ENCODE results near the gene C8G. TPM values are rescaled to one million over a fixed set of nuclear protein-coding genes. Genes with fewer than 3 reads are reported as not detected.

Gene C8G
- total RNA-seq, 1 experiment from 2014 or later = 2.9 TPM

- ATAC-seq (peak; percentile 36), DNase-seq (ENCODE audit: low read depth, low spot score) (no peak)
- CTCF ChIA-PET = interaction anchor here (1.5 kb wide), 1 partner anchor 59 kb away, joined by 7 read pairs; the partner anchor contains the start of gene AJM1
- no TSS peak for BruUV-seq (replicated peaks)
- in situ Hi-C loops (cut with HindIII; ENCODE audit: low pct_unique_long_range_greater_than_20kb, low sequenced_read_pairs) (no loop called here), intact Hi-C loops (cut with micrococcal nuclease; ENCODE audit: unreplicated experiment) (no loop called here)
- Histone ChIP-seq H3K4me3 (ENCODE audit: low read depth in 2 of 2, low read length in 2 of 2) (peak overlapping the region in 1 of 2 experiments; percentile 19; a peak in 2 of 4 replicates), H3K27ac (ENCODE audit: low read length) (peak overlapping the region; percentile 97), H3K9me3 (ENCODE audit: control insufficient read depth, insufficient read depth, low read depth, low read length) (no peaks in the 10 kb centered on the region), H3K4me1 (ENCODE audit: control insufficient read depth, insufficient read depth, low read length) (peaks cover 49% of the 10 kb centered on the region), H3K27me3 (ENCODE audit: control insufficient read depth, insufficient read depth, low read length) (no peaks in the 10 kb centered on the region), H3K36me3 (ENCODE audit: control insufficient read depth, insufficient read depth, low read length) (peaks cover 6% of the 10 kb centered on the region; the same call in 1 of the 2 replicates)
- TF ChIP-seq POLR2AphosphoS5 (IDR thresholded peaks at IDR 0.05; ENCODE audit: low read depth, low read length) = 0 out of 2 replicates have a peak, but pooled peaks have one; percentile 3
- TF ChIP-seq REST (IDR thresholded peaks at IDR 0.05; ENCODE audit: insufficient read depth in 1 of 2, low read depth in 2 of 2, low read length in 1 of 2) = no peak
- POLR2A ChIA-PET = interaction anchor here (0.5 to 0.6 kb wide), 2 partner anchors 18 to 22 kb away, joined by 6 to 10 read pairs; no protein-coding TSS in a partner anchor
These were observed 44.0 kb upstream of the C8G start for GRCh38 chr9:136900988-136901515.

GRCh38 chr9:136901516-136902258, 43.4 kb upstream of the C8G start:
- BruUV-seq (replicated peaks) = no TSS peak
- Histone ChIP-seq H3K4me3 (ENCODE audit: low read depth in 2 of 2, low read length in 2 of 2) (peak overlapping the region in 1 of 2 experiments; percentile 19; a peak in 2 of 4 replicates), H3K27me3 (ENCODE audit: control insufficient read depth, insufficient read depth, low read length) (no peaks in the 10 kb centered on the region), H3K36me3 (ENCODE audit: control insufficient read depth, insufficient read depth, low read length) (peaks cover 8% of the 10 kb centered on the region; the same call in 1 of the 2 replicates), H3K27ac (ENCODE audit: low read length) (peak overlapping the region; percentile 97), H3K9me3 (ENCODE audit: control insufficient read depth, insufficient read depth, low read depth, low read length) (no peaks in the 10 kb centered on the region), H3K4me1 (ENCODE audit: control insufficient read depth, insufficient read depth, low read length) (peaks cover 49% of the 10 kb centered on the region)
- DNase-seq (ENCODE audit: low read depth, low spot score) (no peak), ATAC-seq (peak; percentile 74)
- POLR2A ChIA-PET = interaction anchor here (0.5 kb wide), 1 partner anchor 23 kb away, joined by 6 read pairs; no protein-coding TSS in a partner anchor
- intact Hi-C loops (cut with micrococcal nuclease; ENCODE audit: unreplicated experiment) (no loop called here), in situ Hi-C loops (cut with HindIII; ENCODE audit: low pct_unique_long_range_greater_than_20kb, low sequenced_read_pairs) (no loop called here)
- CTCF ChIA-PET = interaction anchor here (1.5 kb wide), 1 partner anchor 60 kb away, joined by 7 read pairs; the partner anchor contains the start of gene AJM1
- TF ChIP-seq POLR2AphosphoS5 (IDR thresholded peaks at IDR 0.05; ENCODE audit: low read depth, low read length) (peak; percentile 44; the same call in 1 of the 2 replicates), TCF7L2 (IDR thresholded peaks at IDR 0.05; ENCODE audit: low read depth, low read length) (no peak)

GRCh38 chr9:136902259-136902821, 42.7 kb upstream of the C8G start:
- no TSS peak for BruUV-seq (replicated peaks)
- ChIA-PET CTCF (interaction anchor here (1.5 kb wide), 1 partner anchor 60 kb away, joined by 7 read pairs; the partner anchor contains the start of gene AJM1), POLR2A (no interaction called here)
- TF ChIP-seq POLR2AphosphoS5 (IDR thresholded peaks at IDR 0.05; ENCODE audit: low read depth, low read length) (peak; percentile 76), TCF7L2 (IDR thresholded peaks at IDR 0.05; ENCODE audit: low read depth, low read length) (peak; percentile 75; the same call in 1 of the 2 replicates), SIN3A (IDR thresholded peaks at IDR 0.05; ENCODE audit: borderline replicate concordance, insufficient read depth, low read depth, low read length) (0 out of 2 replicates have a peak, but pooled peaks have one; percentile 58), CTCF (IDR thresholded peaks at IDR 0.05) (no peak)
- in situ Hi-C loops (cut with HindIII; ENCODE audit: low pct_unique_long_range_greater_than_20kb, low sequenced_read_pairs) (no loop called here), intact Hi-C loops (cut with micrococcal nuclease; ENCODE audit: unreplicated experiment) (no loop called here)
- no peak for DNase-seq (ENCODE audit: low read depth, low spot score)
- H3K27ac ChIP-seq (ENCODE audit: low read length) = peak overlapping the region; percentile 97
- no peaks in the 10 kb centered on the region for H3K27me3 ChIP-seq (ENCODE audit: control insufficient read depth, insufficient read depth, low read length)
- 0 out of 4 replicates have a peak overlapping the region, but pooled peaks of 1 of the 2 experiments have one; percentile 19 for H3K4me3 ChIP-seq (ENCODE audit: low read depth in 2 of 2, low read length in 2 of 2)
- peaks cover 49% of the 10 kb centered on the region for H3K4me1 ChIP-seq (ENCODE audit: control insufficient read depth, insufficient read depth, low read length)
- peak; percentile 84 for ATAC-seq
- H3K9me3 ChIP-seq (ENCODE audit: control insufficient read depth, insufficient read depth, low read depth, low read length) = no peaks in the 10 kb centered on the region
- H3K36me3 ChIP-seq (ENCODE audit: control insufficient read depth, insufficient read depth, low read length) = peaks cover 8% of the 10 kb centered on the region; the same call in 1 of the 2 replicates
